ENCODE data around the gene RFNG. TPM values are rescaled to one million over a fixed set of nuclear protein-coding genes. Genes with fewer than 3 reads are reported as not detected.

The RFNG gene
- total and polyA plus RNA-seq, 10 of the 15 experiments (the other 5 are each of a cell fraction or from before 2014, with no cell fraction given): 0.10 to 19.6 (median 6.2) TPM

DNA sequence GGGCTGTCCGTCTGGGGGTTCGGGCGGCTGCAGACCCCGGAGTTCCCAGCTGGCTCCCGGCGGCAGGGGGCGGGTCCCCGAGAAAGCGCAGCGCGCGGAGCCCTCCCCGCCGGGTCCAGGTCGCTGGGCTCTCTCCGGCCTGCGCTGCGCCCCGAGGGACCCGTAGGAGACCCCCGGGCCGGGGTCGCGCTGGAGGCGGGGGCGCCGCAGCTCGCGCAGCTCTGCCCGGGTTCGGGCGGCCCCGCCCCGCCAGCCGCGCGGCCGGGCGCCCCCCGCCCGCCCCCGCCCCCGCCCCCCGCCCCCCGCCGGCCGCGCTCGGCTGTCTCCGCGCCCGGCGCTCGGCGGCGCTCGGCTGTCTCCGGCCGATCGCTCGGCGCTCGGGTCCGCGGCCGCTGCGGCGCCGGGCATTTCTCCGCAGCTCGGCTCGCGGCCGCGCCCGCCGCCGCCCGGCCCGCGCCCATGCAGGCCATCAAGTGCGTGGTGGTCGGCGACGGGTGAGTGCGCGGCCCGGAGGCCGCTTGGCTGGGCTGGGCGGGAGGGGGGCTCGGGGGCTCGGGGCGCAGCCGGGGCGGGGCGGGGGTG lies 20.2 kb downstream of the RFNG start, which contains the start of gene RAC3:
Gene RAC3, plus strand, starts transcription at position 376 of the 582 bp plus-strand sequence. Its CDS starts 84 bp downstream, at position 460.
- CTCF ChIA-PET: interaction anchor here (0.6 to 2.3 kb wide), 4 partner anchors 68 to 315 kb away, joined by 3 to 11 read pairs (median 3); no protein-coding TSS in a partner anchor
- Histone ChIP-seq H4K20me1 (ENCODE audit: control insufficient read depth, insufficient read depth) (no peaks in the 10 kb centered on the region), H2AFZ (ENCODE audit: control insufficient read depth, low read depth, low read length) (peak within 1 kb of the TSS; percentile 73), H3K4me3 (peak within 1 kb of the TSS; percentile 65; the same call in 1 of the 2 replicates), H3K36me3 (ENCODE audit: control insufficient read depth in 2 of 2, insufficient read depth in 2 of 2, low read length in 1 of 2) (no peaks in the 10 kb centered on the region; a peak in 2 of 4 replicates), H3K79me2 (ENCODE audit: control insufficient read depth, insufficient read depth, low read length) (peaks cover under 1% of the 10 kb centered on the region; the same call in 1 of the 2 replicates), H3K9ac (ENCODE audit: control insufficient read depth, insufficient read depth, low read length) (peak within 1 kb of the TSS; percentile 20; the same call in 1 of the 2 replicates), H3K27me3 (replicated peaks in 1 of 2; ENCODE audit: control insufficient read depth in 2 of 2, insufficient read depth in 2 of 2, low read length in 1 of 2) (no peaks in the 10 kb centered on the region), H3K4me1 (ENCODE audit: control insufficient read depth, insufficient read depth, low read length) (peaks cover under 1% of the 10 kb centered on the region), H3K4me2 (ENCODE audit: control insufficient read depth, insufficient read depth) (peak within 1 kb of the TSS; percentile 94), H3K9me3 (replicated peaks; ENCODE audit: control insufficient read depth, insufficient read depth, low read length) (no peaks in the 10 kb centered on the region), H3K27ac (ENCODE audit: control insufficient read depth, insufficient read depth) (no peak within 1 kb of the TSS)
- WGBS (ENCODE audit: insufficient coverage, insufficient replicate concordance, low lambda C conversion rate, missing lambda C conversion rate): 1% methylated on average over 20 of the region's 96 CpGs
- TF ChIP-seq TARDBP (IDR thresholded peaks at IDR 0.05; ENCODE audit: borderline replicate concordance): no peak
- peak in 1 of 2 experiments; percentile 66; a peak in 1 of 4 replicates for TF ChIP-seq SRF (IDR thresholded peaks at IDR 0.05; ENCODE audit: low read depth in 2 of 2, low read length in 2 of 2)
- FAIRE-seq (no peak), ATAC-seq (peak; percentile 48), DNase-seq (ENCODE audit: low read depth, low spot score) (no peak)
- SMC1A ChIA-PET (ENCODE audit: uncharacterized antibody, unreplicated experiment): interaction anchor here (2.5 kb wide), 1 partner anchor 123 kb away, joined by 13 read pairs; no protein-coding TSS in a partner anchor
- no TSS peak for BruUV-seq (replicated peaks)
- POLR2A ChIA-PET: no interaction called here
- intact Hi-C loops (cut with micrococcal nuclease; ENCODE audit: unreplicated experiment): no loop called here
- in situ Hi-C loops (cut with MboI): no loop called here
- RAD21 ChIA-PET (ENCODE audit: unreplicated experiment): interaction anchor here (0.6 to 1.6 kb wide), 2 partner anchors 44 to 72 kb away, joined by 3 to 5 read pairs; no protein-coding TSS in a partner anchor

DNA sequence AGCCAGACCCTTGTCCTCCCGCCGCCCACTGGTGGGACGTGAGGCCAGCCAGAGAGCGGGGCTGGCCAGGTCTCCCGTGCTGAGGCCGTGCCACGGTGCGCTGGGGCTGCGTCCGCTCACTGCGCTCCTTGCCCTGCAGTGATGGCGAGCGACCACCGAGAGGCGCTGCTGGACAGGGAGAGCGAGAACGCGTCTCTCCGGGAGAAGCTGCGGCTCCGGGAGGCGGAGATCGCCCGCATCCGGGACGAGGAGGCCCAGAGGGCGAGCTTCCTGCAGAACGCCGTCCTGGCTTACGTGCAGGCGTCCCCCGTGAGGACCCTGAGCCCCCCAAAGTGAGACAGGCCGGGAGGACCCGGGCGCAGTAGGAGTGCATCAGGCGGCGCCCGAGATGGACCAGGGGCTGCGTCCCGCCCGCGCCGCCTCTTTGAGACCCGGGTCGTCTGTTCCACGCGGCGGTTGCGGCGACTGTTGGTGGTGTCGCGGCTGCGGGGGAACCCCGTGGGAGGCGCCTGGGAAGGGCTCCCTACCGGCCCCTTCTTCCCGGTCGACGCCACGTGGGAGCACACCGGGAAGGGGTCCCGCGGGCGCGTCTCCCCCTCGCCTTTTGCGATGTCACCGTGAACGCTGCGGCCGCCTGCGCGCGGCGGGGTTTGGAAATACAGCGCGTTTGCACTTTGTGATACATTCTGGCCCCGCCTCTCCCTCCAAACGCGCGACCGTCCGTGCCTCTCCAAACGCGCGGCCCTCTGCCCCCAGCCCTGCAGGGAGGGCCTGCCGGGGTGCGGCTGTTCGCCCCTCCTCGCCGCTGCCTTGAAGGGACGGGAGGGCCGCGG lies 20.9 kb downstream of the RFNG start:
- 3% methylated on average over 88 of the region's 94 CpGs for WGBS (ENCODE audit: insufficient coverage, insufficient replicate concordance, low lambda C conversion rate, missing lambda C conversion rate)
- no peaks in the 10 kb centered on the region for H4K20me1 ChIP-seq (ENCODE audit: control insufficient read depth, insufficient read depth)
- ATAC-seq: peak; percentile 86
- no peaks in the 10 kb centered on the region for H3K27me3 ChIP-seq (replicated peaks in 1 of 2; ENCODE audit: control insufficient read depth in 2 of 2, insufficient read depth in 2 of 2, low read length in 1 of 2)
- H3K4me3 ChIP-seq: peak overlapping the region; percentile 65; the same call in 1 of the 2 replicates
- peak overlapping the region; percentile 20; the same call in 1 of the 2 replicates for H3K9ac ChIP-seq (ENCODE audit: control insufficient read depth, insufficient read depth, low read length)
- ChIA-PET CTCF (interaction anchor here (0.6 to 2.3 kb wide), 23 partner anchors 9 to 826 kb away, joined by 3 to 19 read pairs (median 3); no protein-coding TSS in a partner anchor), POLR2A (interaction anchor here (1.1 to 1.3 kb wide), 2 partner anchors 19 to 71 kb away, joined by 3 read pairs; no protein-coding TSS in a partner anchor), SMC1A (ENCODE audit: uncharacterized antibody, unreplicated experiment) (interaction anchor here (0.7 to 2.5 kb wide), 6 partner anchors 75 to 388 kb away, joined by 3 to 13 read pairs (median 4); no protein-coding TSS in a partner anchor), RAD21 (ENCODE audit: unreplicated experiment) (interaction anchor here (0.6 to 1.6 kb wide), 9 partner anchors 10 to 320 kb away, joined by 3 to 5 read pairs (median 4); no protein-coding TSS in a partner anchor)
- in situ Hi-C loops (cut with MboI) (no loop called here), intact Hi-C loops (cut with micrococcal nuclease; ENCODE audit: unreplicated experiment) (no loop called here)
- H3K9me3 ChIP-seq (replicated peaks; ENCODE audit: control insufficient read depth, insufficient read depth, low read length): no peaks in the 10 kb centered on the region
- no peaks in the 10 kb centered on the region; the same call in 1 of the 2 replicates for H3K4me1 ChIP-seq (ENCODE audit: control insufficient read depth, insufficient read depth, low read length)
- no peaks in the 10 kb centered on the region for H3K79me2 ChIP-seq (ENCODE audit: control insufficient read depth, insufficient read depth, low read length)
- peak overlapping the region; percentile 73 for H2AFZ ChIP-seq (ENCODE audit: control insufficient read depth, low read depth, low read length)
- FAIRE-seq: peak; percentile 86
- H3K27ac ChIP-seq (ENCODE audit: control insufficient read depth, insufficient read depth): no peak overlapping the region
- no peaks in the 10 kb centered on the region; a peak in 2 of 4 replicates for H3K36me3 ChIP-seq (ENCODE audit: control insufficient read depth in 2 of 2, insufficient read depth in 2 of 2, low read length in 1 of 2)
- no TSS peak for BruUV-seq (replicated peaks)
- DNase-seq (ENCODE audit: low read depth, low spot score): no peak
- H3K4me2 ChIP-seq (ENCODE audit: control insufficient read depth, insufficient read depth): peak overlapping the region; percentile 94
- TF ChIP-seq IKZF1 (conservative IDR thresholded peaks at IDR 0.05) (peak; percentile 82), NKRF (conservative IDR thresholded peaks at IDR 0.05) (0 out of 2 replicates have a peak, but pooled peaks have one; percentile 17), CBX5 (IDR thresholded peaks at IDR 0.05; ENCODE audit: low read depth) (no peak), POLR2AphosphoS2 (IDR thresholded peaks at IDR 0.05; ENCODE audit: low read depth, low read length) (no peak), EED (IDR thresholded peaks at IDR 0.05; ENCODE audit: low read depth) (peak; percentile 50)
- TF ChIP-seq, protein P1, sequence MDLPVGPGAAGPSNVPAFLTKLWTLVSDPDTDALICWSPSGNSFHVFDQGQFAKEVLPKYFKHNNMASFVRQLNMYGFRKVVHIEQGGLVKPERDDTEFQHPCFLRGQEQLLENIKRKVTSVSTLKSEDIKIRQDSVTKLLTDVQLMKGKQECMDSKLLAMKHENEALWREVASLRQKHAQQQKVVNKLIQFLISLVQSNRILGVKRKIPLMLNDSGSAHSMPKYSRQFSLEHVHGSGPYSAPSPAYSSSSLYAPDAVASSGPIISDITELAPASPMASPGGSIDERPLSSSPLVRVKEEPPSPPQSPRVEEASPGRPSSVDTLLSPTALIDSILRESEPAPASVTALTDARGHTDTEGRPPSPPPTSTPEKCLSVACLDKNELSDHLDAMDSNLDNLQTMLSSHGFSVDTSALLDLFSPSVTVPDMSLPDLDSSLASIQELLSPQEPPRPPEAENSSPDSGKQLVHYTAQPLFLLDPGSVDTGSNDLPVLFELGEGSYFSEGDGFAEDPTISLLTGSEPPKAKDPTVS (IDR thresholded peaks at IDR 0.05; ENCODE audit: low read depth, low read length): no peak
